HEK293 (cell line): ENCODE measurements around the gene PARD3.

ENCODE experiments used
- CTCF ChIA-PET: fragments of 350-600 bp; formaldehyde crosslinking; extraction: SDS; loops from one replicate; lab custom pipeline; 2021; ENCODE audit warnings: antibody characterized with exemption; lab: Yijun Ruan, JAX
- POLR2A ChIA-PET: fragments of 300-600 bp; formaldehyde crosslinking; extraction: SDS; loops from one replicate; lab custom pipeline; 2020; ENCODE audit warnings: antibody characterized with exemption, inconsistent platforms; lab: Yijun Ruan, JAX
- H3K27ac ChIP-seq: fragments of 200-500 bp; sonication (Bioruptor generic); 2 replicates; pipeline ENCODE4 v1.5.1; 2014; ENCODE audit warnings: low read depth, low read length, control low read depth, inconsistent platforms; ENCODE audit errors: extremely low read depth
- H3K36me3 ChIP-seq, 2 experiments: fragments of 200-500 bp in 1 of 2; sonication (Bioruptor generic) in 1 of 2; 1 replicate in 1 of 2; 2 replicates in 1 of 2; pipeline ENCODE4 v1.5.1; 2014 to 2017; ENCODE audit warnings: inconsistent platforms in 2 of 2, low read length in 2 of 2; ENCODE audit not compliant: control insufficient read depth in 2 of 2, insufficient read depth in 1 of 2
- H3K4me1 ChIP-seq: fragments of 200-500 bp; sonication (Bioruptor generic); 2 replicates; pipeline ENCODE4 v1.5.1; 2014; ENCODE audit warnings: mild to moderate bottlenecking, low read length, inconsistent platforms; ENCODE audit not compliant: control insufficient read depth, insufficient read depth
- H3K4me3 ChIP-seq: 2 replicates; pipeline ENCODE4 v1.5.1; 2011; ENCODE audit warnings: low read depth, mild to moderate bottlenecking, control low read depth, low read length, moderate library complexity
- H3K9me3 ChIP-seq: fragments of 200-500 bp; sonication (Bioruptor generic); 2 replicates; pipeline ENCODE4 v1.5.1; 2014; ENCODE audit warnings: low read depth, low read length, inconsistent platforms; ENCODE audit not compliant: control insufficient read depth, insufficient read depth
- GLI4 ChIP-seq: fragments of 450-650 bp; formaldehyde crosslinking; IDR thresholded peaks from 2 replicates; pipeline ENCODE4 v1.5.1; 2016; ENCODE audit warnings: missing biosample characterization, missing genetic modification characterization
- MYNN ChIP-seq: fragments of 450-650 bp; formaldehyde crosslinking; IDR thresholded peaks from 2 replicates; pipeline ENCODE4 v1.5.1; 2016; ENCODE audit warnings: missing biosample characterization, missing genetic modification characterization, borderline replicate concordance
- PATZ1 ChIP-seq: fragments of 450-650 bp; formaldehyde crosslinking; IDR thresholded peaks from 2 replicates; pipeline ENCODE4 v1.5.1; 2016; ENCODE audit warnings: missing biosample characterization, missing genetic modification characterization
- TRIM28 ChIP-seq: IDR thresholded peaks from 2 replicates; pipeline ENCODE4 v1.6.1; 2011; ENCODE audit warnings: low read length, control low read depth, borderline replicate concordance
- ZBTB10 ChIP-seq: fragments of 450-650 bp; formaldehyde crosslinking; IDR thresholded peaks from 2 replicates; pipeline ENCODE4 v1.5.1; 2016; ENCODE audit warnings: missing biosample characterization, missing genetic modification characterization
- ZBTB17 ChIP-seq: fragments of 450-650 bp; formaldehyde crosslinking; IDR thresholded peaks from 2 replicates; pipeline ENCODE4 v1.5.1; 2016; ENCODE audit warnings: missing biosample characterization, missing genetic modification characterization
- ZFP37 ChIP-seq: fragments of 450-650 bp; formaldehyde crosslinking; IDR thresholded peaks from 2 replicates; pipeline ENCODE4 v1.5.1; 2016; ENCODE audit warnings: missing biosample characterization, missing genetic modification characterization
- ZNF140 ChIP-seq: fragments of 450-650 bp; formaldehyde crosslinking; IDR thresholded peaks from 2 replicates; pipeline ENCODE4 v1.5.1; 2016; ENCODE audit warnings: missing biosample characterization, missing genetic modification characterization
- ZNF174 ChIP-seq: fragments of 450-650 bp; formaldehyde crosslinking; IDR thresholded peaks from 2 replicates; pipeline ENCODE4 v1.5.0; 2017; ENCODE audit warnings: missing biosample characterization, mild to moderate bottlenecking, missing genetic modification characterization
- ZNF23 ChIP-seq: fragments of 450-650 bp; formaldehyde crosslinking; IDR thresholded peaks from 2 replicates; pipeline ENCODE4 v1.5.1; 2016; ENCODE audit warnings: missing biosample characterization, missing genetic modification characterization, borderline replicate concordance
- ZNF280C ChIP-seq: fragments of 450-650 bp; formaldehyde crosslinking; IDR thresholded peaks from 2 replicates; pipeline ENCODE4 v1.5.1; 2016; ENCODE audit warnings: missing biosample characterization, missing genetic modification characterization
- ZNF433 ChIP-seq: fragments of 450-650 bp; formaldehyde crosslinking; IDR thresholded peaks from 2 replicates; pipeline ENCODE4 v1.5.1; 2016; ENCODE audit warnings: missing biosample characterization, missing genetic modification characterization, low read depth
- ZNF488 ChIP-seq: fragments of 450-650 bp; formaldehyde crosslinking; IDR thresholded peaks from 2 replicates; pipeline ENCODE4 v1.5.1; 2016; ENCODE audit warnings: missing biosample characterization, missing genetic modification characterization
- ZNF501 ChIP-seq: fragments of 450-650 bp; formaldehyde crosslinking; IDR thresholded peaks from 2 replicates; pipeline ENCODE4 v1.5.1; 2016; ENCODE audit warnings: missing biosample characterization, missing genetic modification characterization
- ZNF571 ChIP-seq: fragments of 450-650 bp; formaldehyde crosslinking; IDR thresholded peaks from 2 replicates; pipeline ENCODE4 v1.5.0; 2017; ENCODE audit warnings: missing biosample characterization, missing genetic modification characterization
- ZNF580 ChIP-seq: fragments of 450-650 bp; formaldehyde crosslinking; IDR thresholded peaks from 2 replicates; pipeline ENCODE4 v1.5.1; 2016; ENCODE audit warnings: missing biosample characterization, missing genetic modification characterization
- ZNF600 ChIP-seq: fragments of 450-650 bp; formaldehyde crosslinking; IDR thresholded peaks from 2 replicates; pipeline ENCODE4 v1.5.1; 2016; ENCODE audit warnings: missing biosample characterization, missing genetic modification characterization
- ZNF610 ChIP-seq: fragments of 450-650 bp; formaldehyde crosslinking; IDR thresholded peaks from 2 replicates; pipeline ENCODE4 v1.5.1; 2016; ENCODE audit warnings: missing biosample characterization, missing genetic modification characterization, borderline replicate concordance
- ZNF629 ChIP-seq: fragments of 450-650 bp; formaldehyde crosslinking; IDR thresholded peaks from 2 replicates; pipeline ENCODE4 v1.5.1; 2017; ENCODE audit warnings: missing biosample characterization, missing genetic modification characterization
- ZNF704 ChIP-seq: fragments of 450-650 bp; formaldehyde crosslinking; IDR thresholded peaks from 2 replicates; pipeline ENCODE4 v1.5.1; 2016; ENCODE audit warnings: missing biosample characterization, missing genetic modification characterization

Gene PARD3

GRCh38 chr10:34153663-34154382 is 661.3 kb downstream of the PARD3 start (continued):
- TF ChIP-seq ZNF280C (no peak), ZNF704 (tag by site-specific recombination) (no peak), ZNF571 (tag by site-specific recombination) (no peak)

GRCh38 chr10:34152434-34152833 is 662.7 kb downstream of the PARD3 start:
- Histone ChIP-seq H3K36me3 (no peaks in the 10 kb centered on the region), H3K4me3 (no peak overlapping the region), H3K4me1 (no peaks in the 10 kb centered on the region), H3K27ac (no peak overlapping the region), H3K9me3 (no peaks in the 10 kb centered on the region)
- CTCF ChIA-PET: no interaction called here
- TF ChIP-seq ZNF629 (tag by site-specific recombination) (no peak), ZNF600 (tag by site-specific recombination) (no peak), ZNF433 (no peak), ZNF23 (no peak), TRIM28 (no peak), ZNF610 (no peak), ZNF140 (tag by site-specific recombination) (no peak), ZBTB17 (tag by site-specific recombination) (no peak), ZNF501 (tag by site-specific recombination) (no peak), ZNF174 (no peak), ZBTB10 (tag by site-specific recombination) (no peak), MYNN (tag by site-specific recombination) (no peak)
- POLR2A ChIA-PET: no interaction called here

GRCh38 chr10:34151931-34152330 is 663.2 kb downstream of the PARD3 start:
- no peaks in the 10 kb centered on the region for H3K4me1 ChIP-seq
- H3K27ac ChIP-seq: no peak overlapping the region
- no peaks in the 10 kb centered on the region for H3K9me3 ChIP-seq
- CTCF ChIA-PET: no interaction called here
- TF ChIP-seq ZNF488 (tag by site-specific recombination) (no peak), GLI4 (no peak), ZFP37 (tag by site-specific recombination) (no peak), PATZ1 (no peak), ZNF580 (tag by site-specific recombination) (no peak)
- TF ChIP-seq, all 188 proteins: peak for 0
- POLR2A ChIA-PET: no interaction called here
- no peak overlapping the region for H3K4me3 ChIP-seq
- H3K36me3 ChIP-seq: no peaks in the 10 kb centered on the region
